Measurements from ENCODE around the gene TRAFD1. TPM values are rescaled to one million over a fixed set of nuclear protein-coding genes. Genes with fewer than 3 reads are reported as not detected.

TRAFD1 gene
- total and polyA plus RNA-seq, 2 experiments from 2014 or later = 17.4 to 30.4 TPM

GRCh38 chr12:112163056-112163455 is 37.7 kb downstream of the TRAFD1 start (continued):
- TF ChIP-seq JUNB (IDR thresholded peaks at IDR 0.05; ENCODE audit: unreplicated experiment) = no peak
- no peak for TF ChIP-seq NANOG (IDR thresholded peaks at IDR 0.05; ENCODE audit: borderline replicate concordance)
- no peak for TF ChIP-seq CREB1 (CRISPR knock-in tag; IDR thresholded peaks at IDR 0.05; ENCODE audit: low read depth)

GRCh38 chr12:112163471-112163991 is 38.2 kb downstream of the TRAFD1 start:
- H3K4me3 ChIP-seq = no peak overlapping the region
- no peak overlapping the region for H3K4me2 ChIP-seq
- Mint-ChIP-seq H3K4me3 (no peak overlapping the region), H3K9me3 (peaks cover 14% of the 10 kb centered on the region), H3K27ac (no peak overlapping the region), H3K36me3 (ENCODE audit: low read depth) (peaks cover 42% of the 10 kb centered on the region), H3K4me1 (no peaks in the 10 kb centered on the region), H3K27me3 (ENCODE audit: insufficient read depth, low read depth, poor library complexity) (peaks cover 10% of the 10 kb centered on the region)
- no peaks in the 10 kb centered on the region for H3K79me2 ChIP-seq (replicated peaks; ENCODE audit: insufficient read depth)
- no peaks in the 10 kb centered on the region for H3K9me2 ChIP-seq (ENCODE audit: insufficient read depth)
- H2AFZ ChIP-seq = no peak overlapping the region
- H3K4me1 ChIP-seq (ENCODE audit: insufficient read depth) = no peaks in the 10 kb centered on the region
- H3F3A ChIP-seq (replicated peaks; ENCODE audit: low read depth) = no peaks in the 10 kb centered on the region
- ATAC-seq = no peak
- no peaks in the 10 kb centered on the region for H3K27me3 ChIP-seq (ENCODE audit: insufficient read depth)
- no peak for TF ChIP-seq REST (IDR thresholded peaks at IDR 0.05; ENCODE audit: unreplicated experiment)
- no peak for TF ChIP-seq ZNF331 (CRISPR knock-in tag; IDR thresholded peaks at IDR 0.05; ENCODE audit: low read depth)
- no peak for TF ChIP-seq POLR2AphosphoS5 (IDR thresholded peaks at IDR 0.05; ENCODE audit: low read depth)
- TF ChIP-seq NANOG (IDR thresholded peaks at IDR 0.05; ENCODE audit: borderline replicate concordance) = no peak
- TF ChIP-seq CREB1 (CRISPR knock-in tag; IDR thresholded peaks at IDR 0.05; ENCODE audit: low read depth) = no peak
- no peak for TF ChIP-seq EZH2 (IDR thresholded peaks at IDR 0.05; ENCODE audit: low read depth, unreplicated experiment)
- no peak for DNase-seq (ENCODE audit: low spot score)
- H4K20me1 ChIP-seq (replicated peaks; ENCODE audit: insufficient read depth) = no peaks in the 10 kb centered on the region
- H3K27ac ChIP-seq (ENCODE audit: low read depth) = no peak overlapping the region
- H3K36me3 ChIP-seq (ENCODE audit: insufficient read depth) = no peaks in the 10 kb centered on the region

GRCh38 chr12:112164011-112164660 is 38.8 kb downstream of the TRAFD1 start:
- ATAC-seq (peak; percentile 18), DNase-seq (ENCODE audit: low spot score) (no peak)
- Histone ChIP-seq H3F3A (replicated peaks; ENCODE audit: low read depth) (no peaks in the 10 kb centered on the region), H3K4me1 (ENCODE audit: insufficient read depth) (no peaks in the 10 kb centered on the region), H3K4me3 (no peak overlapping the region), H3K9me2 (ENCODE audit: insufficient read depth) (no peaks in the 10 kb centered on the region), H3K36me3 (ENCODE audit: insufficient read depth) (no peaks in the 10 kb centered on the region), H3K79me2 (replicated peaks; ENCODE audit: insufficient read depth) (no peaks in the 10 kb centered on the region), H4K20me1 (replicated peaks; ENCODE audit: insufficient read depth) (no peaks in the 10 kb centered on the region), H3K4me2 (no peak overlapping the region), H2AFZ (no peak overlapping the region), H3K27ac (ENCODE audit: low read depth) (no peak overlapping the region), H3K27me3 (ENCODE audit: insufficient read depth) (no peaks in the 10 kb centered on the region)
- peaks cover 8% of the 10 kb centered on the region for H3K9me3 Mint-ChIP-seq
- H3K4me3 Mint-ChIP-seq = no peak overlapping the region
- H3K27ac Mint-ChIP-seq = no peak overlapping the region
- no peaks in the 10 kb centered on the region for H3K4me1 Mint-ChIP-seq
- H3K27me3 Mint-ChIP-seq (ENCODE audit: insufficient read depth, low read depth, poor library complexity) = peaks cover 12% of the 10 kb centered on the region
- peaks cover 36% of the 10 kb centered on the region for H3K36me3 Mint-ChIP-seq (ENCODE audit: low read depth)
- TF ChIP-seq POLR2AphosphoS5 (IDR thresholded peaks at IDR 0.05; ENCODE audit: low read depth) (no peak), CREB1 (CRISPR knock-in tag; IDR thresholded peaks at IDR 0.05; ENCODE audit: low read depth) (no peak), NANOG (IDR thresholded peaks at IDR 0.05; ENCODE audit: borderline replicate concordance) (no peak), ZNF462 (CRISPR knock-in tag; IDR thresholded peaks at IDR 0.05) (no peak), EZH2 (IDR thresholded peaks at IDR 0.05; ENCODE audit: low read depth, unreplicated experiment) (no peak), EZH2phosphoT487 (IDR thresholded peaks at IDR 0.05; ENCODE audit: unreplicated experiment) (no peak), ZNF331 (CRISPR knock-in tag; IDR thresholded peaks at IDR 0.05; ENCODE audit: low read depth) (no peak)
